ENCODE data around the gene SELENON.

DNA sequence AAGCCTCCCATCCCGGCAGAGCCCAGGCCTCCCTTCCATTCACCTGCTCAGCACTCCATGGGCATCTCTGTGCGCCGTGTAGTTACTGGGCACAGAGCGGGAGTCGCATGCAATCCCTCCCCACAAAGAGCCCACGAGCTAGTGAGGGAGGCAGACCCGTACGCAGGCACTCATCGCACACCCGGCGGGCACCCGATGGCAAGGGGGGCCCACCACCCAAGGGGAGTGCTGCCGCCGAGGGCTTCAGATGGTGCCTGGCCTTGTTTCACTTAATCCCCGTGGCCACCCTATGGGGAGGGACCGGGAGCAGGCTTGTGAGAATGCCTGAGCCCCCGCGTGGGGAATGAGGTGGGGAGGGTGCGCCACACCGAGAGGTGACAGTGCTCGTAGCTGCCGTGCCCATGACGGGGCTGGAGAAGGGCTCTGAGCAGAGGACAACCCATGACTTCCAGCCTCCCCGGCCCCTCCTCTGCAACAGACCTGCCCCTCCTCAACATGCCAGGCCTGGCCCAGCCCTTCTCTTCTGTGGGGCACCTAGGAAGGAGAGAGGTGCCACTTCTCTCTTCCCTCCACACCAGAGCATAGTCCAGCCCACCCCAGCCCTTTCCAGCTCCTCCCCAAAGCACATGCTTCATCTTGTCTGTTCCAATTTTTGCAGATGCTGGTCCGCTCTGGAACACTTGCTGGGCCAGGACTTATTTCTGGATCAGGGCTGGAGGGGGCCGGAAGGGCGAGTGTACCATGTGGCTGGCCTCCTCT lies 30.2 kb upstream of the SELENON start:
- TF ChIP-seq TARDBP (IDR thresholded peaks at IDR 0.05), result no peak
- TF ChIP-seq SP1 (IDR thresholded peaks at IDR 0.05), result no peak
- no peak for TF ChIP-seq NFRKB (IDR thresholded peaks at IDR 0.05)
- no peak for TF ChIP-seq ELF4 (IDR thresholded peaks at IDR 0.05)
- TF ChIP-seq L3MBTL2 (conservative IDR thresholded peaks at IDR 0.05), result no peak
- TF ChIP-seq ZNF384 (IDR thresholded peaks at IDR 0.05), result no peak
- no peak for TF ChIP-seq FOXM1 (IDR thresholded peaks at IDR 0.05; ENCODE audit: borderline replicate concordance)
